Measurements from ENCODE around the gene TRIM10. TPM values are rescaled to one million over a fixed set of nuclear protein-coding genes. Genes with fewer than 3 reads are reported as not detected.
A peak's percentile ranks its signal among the peaks of the same experiment; 100 is the strongest.

TRIM10 gene
- total RNA-seq, 1 donor = not detected

- H3K4me3 ChIP-seq (ENCODE audit: low read depth, low read length) = no peak overlapping the region
- no peak for TF ChIP-seq CTCF (IDR thresholded peaks at IDR 0.05; ENCODE audit: insufficient read depth, low read length)
- DNase-seq (ENCODE audit: low read depth) = no peak
These were observed 24.3 kb downstream of the TRIM10 start for GRCh38 chr6:30136570-30137286.

GRCh38 chr6:30135757-30136156 lies 25.3 kb downstream of the TRIM10 start, which contains the start of gene TRIM40:
Gene TRIM40 (plus strand): TSS chr6:30136140. CDS start chr6:30137037, 897 bp downstream.
- H3K4me3 ChIP-seq (ENCODE audit: low read depth, low read length) = no peak within 1 kb of the TSS
- TF ChIP-seq CTCF (IDR thresholded peaks at IDR 0.05; ENCODE audit: insufficient read depth, low read length) = no peak
- no peak for DNase-seq (ENCODE audit: low read depth)

GRCh38 chr6:30135147-30135546 lies 25.9 kb downstream of the TRIM10 start:
- TF ChIP-seq CTCF (IDR thresholded peaks at IDR 0.05; ENCODE audit: insufficient read depth, low read length) = no peak

GRCh38 chr6:30131947-30132497 lies 29.0 kb downstream of the TRIM10 start:
- no peak for DNase-seq (ENCODE audit: low read depth)
- no peak for TF ChIP-seq CTCF (IDR thresholded peaks at IDR 0.05; ENCODE audit: insufficient read depth, low read length)
- no peak overlapping the region for H3K4me3 ChIP-seq (ENCODE audit: low read depth, low read length)

More at GRCh38 chr6:30135147-30135546, 25.9 kb downstream of the TRIM10 start:
- no peak overlapping the region for H3K4me3 ChIP-seq (ENCODE audit: low read depth, low read length)
- no peak for DNase-seq (ENCODE audit: low read depth)

GRCh38 chr6:30130887-30131862 lies 29.8 kb downstream of the TRIM10 start:
- TF ChIP-seq CTCF (IDR thresholded peaks at IDR 0.05; ENCODE audit: insufficient read depth, low read length) = peak; percentile 99
- no peak overlapping the region for H3K4me3 ChIP-seq (ENCODE audit: low read depth, low read length)
- peak; percentile 87 for DNase-seq (ENCODE audit: low read depth)

- H3K4me3 ChIP-seq (ENCODE audit: low read depth, low read length) = no peak overlapping the region
- no peak for TF ChIP-seq CTCF (IDR thresholded peaks at IDR 0.05; ENCODE audit: insufficient read depth, low read length)
- no peak for DNase-seq (ENCODE audit: low read depth)
These were observed 30.8 kb downstream of the TRIM10 start for GRCh38 chr6:30130179-30130679.

Data from fibroblast of the aortic adventitia (primary cell).